PC-3 (cell line): ENCODE data around the gene TUFT1. TPM values are rescaled to one million over a fixed set of nuclear protein-coding genes. Genes with fewer than 3 reads are reported as not detected.
A peak's percentile ranks its signal among the peaks of the same experiment; 100 is the strongest.

Source experiments
- ATAC-seq: fragments of 200-7000 bp; cut with Tn5 transposase; 2 replicates; pipeline ENCODE4 v1.9.1; 2020; ENCODE audit warnings: mild to moderate bottlenecking, moderate library complexity
- BruUV-seq: library from RNA; stranded (reverse); fragments of 400-500 nt; replicated peaks from 2 replicates; lab custom pipeline; 2021; lab: Mats Ljungman, UMichigan
- CTCF ChIA-PET: fragments of 300-600 bp; sonication (Branson Sonifier 250); formaldehyde crosslinking; loops from one replicate; lab custom pipeline; 2022; ENCODE audit warnings: antibody characterized with exemption; lab: Charles Lee
- POLR2A ChIA-PET: fragments of 300-600 bp; sonication (Branson Sonifier 250); formaldehyde crosslinking; loops from one replicate; lab custom pipeline; 2022; ENCODE audit warnings: antibody characterized with exemption; ENCODE audit not compliant: unreplicated experiment; lab: Charles Lee
- DNase-seq: peaks from one replicate; pipeline ENCODE4 v3.0.0-alpha.2; 2015
- H2AFZ ChIP-seq: fragments of 300-600 bp; sonication (generic); 2 replicates; pipeline ENCODE4 v1.6.0; 2016; ENCODE audit warnings: antibody characterized with exemption, low read length
- H3F3A ChIP-seq: fragments of 300-600 bp; sonication (generic); one replicate; pipeline ENCODE4 v1.6.0; 2017; ENCODE audit warnings: antibody characterized with exemption, low read length, control low read depth, mild to moderate bottlenecking; ENCODE audit not compliant: unreplicated experiment
- H3K27ac ChIP-seq: fragments of 300-600 bp; sonication (generic); 2 replicates; pipeline ENCODE4 v1.5.1; 2016; ENCODE audit warnings: mild to moderate bottlenecking, low read length
- H3K27me3 ChIP-seq: fragments of 300-600 bp; sonication (generic); 2 replicates; pipeline ENCODE4 v1.6.1; 2016; ENCODE audit warnings: low read length, mixed read lengths
- H3K36me3 ChIP-seq: fragments of 300-600 bp; sonication (generic); 2 replicates; pipeline ENCODE4 v1.6.1; 2016; ENCODE audit warnings: low read depth, mixed run types, low read length, mixed read lengths
- H3K4me1 ChIP-seq: fragments of 300-600 bp; sonication (generic); 2 replicates; pipeline ENCODE4 v1.5.1; 2016; ENCODE audit warnings: low read length; ENCODE audit not compliant: insufficient read depth
- H3K4me2 ChIP-seq: fragments of 300-600 bp; sonication (generic); 2 replicates; pipeline ENCODE4 v1.6.0; 2016; ENCODE audit warnings: low read length
- H3K4me3 ChIP-seq: fragments of 300-600 bp; sonication (generic); 2 replicates; pipeline ENCODE4 v1.5.1; 2016; ENCODE audit warnings: mild to moderate bottlenecking, low read length, mixed read lengths
- H3K79me2 ChIP-seq: fragments of 300-600 bp; sonication (generic); 2 replicates; pipeline ENCODE4 v1.6.1; 2017; ENCODE audit warnings: low read length, mixed read lengths
- H3K9ac ChIP-seq: fragments of 300-600 bp; sonication (generic); 2 replicates; pipeline ENCODE4 v1.6.0; 2016; ENCODE audit warnings: mild to moderate bottlenecking, low read length
- H3K9me2 ChIP-seq: fragments of 300-600 bp; sonication (generic); replicated peaks from 2 replicates; pipeline ENCODE4 v1.6.1; 2016; ENCODE audit warnings: mixed run types, low read length, mixed read lengths
- H3K9me3 ChIP-seq: fragments of 300-600 bp; sonication (generic); 2 replicates; pipeline ENCODE4 v1.6.1; 2016; ENCODE audit warnings: low read length, mixed read lengths
- H4K20me1 ChIP-seq: fragments of 300-600 bp; sonication (generic); 2 replicates; pipeline ENCODE4 v1.6.1; 2016; ENCODE audit warnings: low read length, mixed read lengths
- CTCF ChIP-seq: fragments of 300-600 bp; sonication (generic); conservative IDR thresholded peaks from 2 replicates; pipeline ENCODE4 v1.5.1; 2017; ENCODE audit warnings: antibody characterized with exemption, low read depth, mild to moderate bottlenecking, low read length
- EZH2 ChIP-seq: fragments of 300-600 bp; sonication (generic); IDR thresholded peaks from one replicate; pipeline ENCODE4 v1.6.1; 2017; ENCODE audit warnings: antibody characterized with exemption, mild to moderate bottlenecking, low read length; ENCODE audit not compliant: unreplicated experiment
- EZH2phosphoT487 ChIP-seq: fragments of 300-600 bp; sonication (generic); IDR thresholded peaks from 2 replicates; pipeline ENCODE4 v1.6.1; 2018; ENCODE audit warnings: mild to moderate bottlenecking, antibody characterized with exemption, low read length, borderline replicate concordance
- intact Hi-C: fragments of 100-400 bp; cut with micrococcal nuclease; formaldehyde crosslinking; loops from 2 replicates; pipeline ENCODE4 v1.9.0; 2023
- total RNA-seq: library from RNA; depleted of rRNA; stranded (reverse); fragments of >200 nt; gene quantifications from 2 replicates; pipeline ENCODE4 v1.2.3, GENCODE V29; 2014

The TUFT1 gene
- total RNA-seq, 1 experiment from 2014 or later = 33.9 TPM

GRCh38 chr1:151562661-151563060, 22.6 kb downstream of the TUFT1 start:
- no peaks in the 10 kb centered on the region for H3K27me3 ChIP-seq
- POLR2A ChIA-PET = no interaction called here
- no peak overlapping the region for H3K9ac ChIP-seq
- H3K4me2 ChIP-seq = no peak overlapping the region
- no peaks in the 10 kb centered on the region for H3K9me2 ChIP-seq
- ATAC-seq = no peak
- peaks cover 28% of the 10 kb centered on the region; the same call in 1 of the 2 replicates for H3K36me3 ChIP-seq
- BruUV-seq = no TSS peak
- intact Hi-C loops = no loop called here
- no peak for DNase-seq
- peaks cover 30% of the 10 kb centered on the region for H3K79me2 ChIP-seq
- H3K27ac ChIP-seq = no peak overlapping the region
- H2AFZ ChIP-seq = no peak overlapping the region
- H3K9me3 ChIP-seq = no peaks in the 10 kb centered on the region
- no peaks in the 10 kb centered on the region for H3F3A ChIP-seq
- TF ChIP-seq EZH2phosphoT487 = no peak
- TF ChIP-seq EZH2 = no peak
- TF ChIP-seq CTCF = no peak
- peaks cover 31% of the 10 kb centered on the region for H3K4me1 ChIP-seq
- CTCF ChIA-PET = interaction anchor here (0.6 kb wide), 1 partner anchor 68 kb away, joined by 10 read pairs; no protein-coding TSS in a partner anchor
- peaks cover 8% of the 10 kb centered on the region for H4K20me1 ChIP-seq
- H3K4me3 ChIP-seq = no peak overlapping the region

- H2AFZ ChIP-seq = no peak overlapping the region
- H4K20me1 ChIP-seq = peaks cover 3% of the 10 kb centered on the region; the same call in 1 of the 2 replicates
- TF ChIP-seq EZH2phosphoT487 (no peak), EZH2 (no peak), CTCF (no peak)
- peaks cover 6% of the 10 kb centered on the region for H3F3A ChIP-seq
- H3K9me3 ChIP-seq = no peaks in the 10 kb centered on the region
- peaks cover 38% of the 10 kb centered on the region for H3K4me1 ChIP-seq
- no peak overlapping the region for H3K4me3 ChIP-seq
- H3K36me3 ChIP-seq = peaks cover 28% of the 10 kb centered on the region; the same call in 1 of the 2 replicates
- 0 out of 2 replicates have a peak overlapping the region, but pooled peaks have one; percentile 2 for H3K27ac ChIP-seq
- DNase-seq = peak; percentile 79
- intact Hi-C loops = no loop called here
- ChIA-PET POLR2A (interaction anchor here (0.5 kb wide), 1 partner anchor 263 kb away, joined by 3 read pairs; no protein-coding TSS in a partner anchor), CTCF (no interaction called here)
- no peaks in the 10 kb centered on the region for H3K27me3 ChIP-seq
- H3K4me2 ChIP-seq = no peak overlapping the region
- peaks cover 23% of the 10 kb centered on the region for H3K79me2 ChIP-seq
- H3K9me2 ChIP-seq = no peaks in the 10 kb centered on the region
- ATAC-seq = peak; percentile 95
- no peak overlapping the region for H3K9ac ChIP-seq
- BruUV-seq = no TSS peak
These were observed 23.3 kb downstream of the TUFT1 start for GRCh38 chr1:151563376-151563775.

- intact Hi-C loops = no loop called here
- no peaks in the 10 kb centered on the region for H3K27me3 ChIP-seq
- DNase-seq (peak; percentile 40), ATAC-seq (no peak)
- H3K9me2 ChIP-seq = no peaks in the 10 kb centered on the region
- H3K36me3 ChIP-seq = peaks cover 30% of the 10 kb centered on the region; the same call in 1 of the 2 replicates
- POLR2A ChIA-PET = no interaction called here
- H3K4me2 ChIP-seq = peak overlapping the region; percentile 27; the same call in 1 of the 2 replicates
- H3K9me3 ChIP-seq = no peaks in the 10 kb centered on the region
- TF ChIP-seq EZH2 (no peak), EZH2phosphoT487 (no peak), CTCF (no peak)
- BruUV-seq = no TSS peak
- H4K20me1 ChIP-seq = 0 out of 2 replicates have a peak, but pooled peaks cover 6% of the 10 kb centered on the region
- peaks cover 21% of the 10 kb centered on the region for H3F3A ChIP-seq
- peaks cover 5% of the 10 kb centered on the region for H3K79me2 ChIP-seq
- H3K27ac ChIP-seq = no peak overlapping the region
- H3K4me1 ChIP-seq = peaks cover 61% of the 10 kb centered on the region
- H2AFZ ChIP-seq = no peak overlapping the region
- no peak overlapping the region for H3K9ac ChIP-seq
- CTCF ChIA-PET = interaction anchor here (1.0 kb wide), 1 partner anchor 121 kb away, joined by 4 read pairs; no protein-coding TSS in a partner anchor
- H3K4me3 ChIP-seq = no peak overlapping the region
These were observed 25.5 kb downstream of the TUFT1 start for GRCh38 chr1:151565502-151566189.
